ENCODE data around the gene ULK4. TPM values are rescaled to one million over a fixed set of nuclear protein-coding genes. Genes with fewer than 3 reads are reported as not detected.

The ULK4 gene
- total RNA-seq, 4 donors from 2014 or later, result 15.8 to 20.6 (median 16.3) TPM

- DNase-seq (ENCODE audit: low spot score) (no peak), ATAC-seq (ENCODE audit: low FRiP score) (no peak)
- TF ChIP-seq, protein P1, sequence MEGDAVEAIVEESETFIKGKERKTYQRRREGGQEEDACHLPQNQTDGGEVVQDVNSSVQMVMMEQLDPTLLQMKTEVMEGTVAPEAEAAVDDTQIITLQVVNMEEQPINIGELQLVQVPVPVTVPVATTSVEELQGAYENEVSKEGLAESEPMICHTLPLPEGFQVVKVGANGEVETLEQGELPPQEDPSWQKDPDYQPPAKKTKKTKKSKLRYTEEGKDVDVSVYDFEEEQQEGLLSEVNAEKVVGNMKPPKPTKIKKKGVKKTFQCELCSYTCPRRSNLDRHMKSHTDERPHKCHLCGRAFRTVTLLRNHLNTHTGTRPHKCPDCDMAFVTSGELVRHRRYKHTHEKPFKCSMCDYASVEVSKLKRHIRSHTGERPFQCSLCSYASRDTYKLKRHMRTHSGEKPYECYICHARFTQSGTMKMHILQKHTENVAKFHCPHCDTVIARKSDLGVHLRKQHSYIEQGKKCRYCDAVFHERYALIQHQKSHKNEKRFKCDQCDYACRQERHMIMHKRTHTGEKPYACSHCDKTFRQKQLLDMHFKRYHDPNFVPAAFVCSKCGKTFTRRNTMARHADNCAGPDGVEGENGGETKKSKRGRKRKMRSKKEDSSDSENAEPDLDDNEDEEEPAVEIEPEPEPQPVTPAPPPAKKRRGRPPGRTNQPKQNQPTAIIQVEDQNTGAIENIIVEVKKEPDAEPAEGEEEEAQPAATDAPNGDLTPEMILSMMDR (IDR thresholded peaks at IDR 0.05), result no peak
Observed at GRCh38 chr3:41612853-41613252, 349.1 kb downstream of the ULK4 start.

- TF ChIP-seq, protein P1 (IDR thresholded peaks at IDR 0.05), result no peak
- no peak for DNase-seq (ENCODE audit: low spot score)
- no peak for ATAC-seq (ENCODE audit: low FRiP score)
Observed at GRCh38 chr3:41611008-41611407, 350.9 kb downstream of the ULK4 start.

- DNase-seq (ENCODE audit: low spot score) (no peak), ATAC-seq (ENCODE audit: low FRiP score) (no peak)
- TF ChIP-seq, protein P1 (IDR thresholded peaks at IDR 0.05), result no peak
Observed at GRCh38 chr3:41608347-41608746, 353.6 kb downstream of the ULK4 start.

DNA sequence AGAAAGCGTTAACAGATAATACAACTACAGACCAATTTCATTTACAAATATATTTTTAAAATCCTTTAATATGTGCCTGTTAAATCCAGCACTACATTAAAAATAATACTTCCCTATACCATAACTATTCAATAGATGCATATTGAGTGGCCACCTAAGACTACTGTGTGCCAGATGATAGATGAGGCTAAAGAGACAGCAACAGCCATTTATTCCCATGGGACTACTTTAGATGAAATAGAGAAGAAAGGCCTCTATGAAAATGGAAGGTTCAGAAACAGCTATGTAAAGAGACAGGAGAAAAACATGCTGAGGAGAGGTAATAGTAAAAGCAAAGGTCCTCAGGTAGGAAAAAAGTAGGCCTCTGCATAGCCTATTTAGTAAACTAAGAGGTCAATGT, 358.1 kb downstream of the ULK4 start:
- ATAC-seq (ENCODE audit: low FRiP score), result no peak
- TF ChIP-seq, protein P1 (IDR thresholded peaks at IDR 0.05), result no peak
- no peak for DNase-seq (ENCODE audit: low spot score)

DNA sequence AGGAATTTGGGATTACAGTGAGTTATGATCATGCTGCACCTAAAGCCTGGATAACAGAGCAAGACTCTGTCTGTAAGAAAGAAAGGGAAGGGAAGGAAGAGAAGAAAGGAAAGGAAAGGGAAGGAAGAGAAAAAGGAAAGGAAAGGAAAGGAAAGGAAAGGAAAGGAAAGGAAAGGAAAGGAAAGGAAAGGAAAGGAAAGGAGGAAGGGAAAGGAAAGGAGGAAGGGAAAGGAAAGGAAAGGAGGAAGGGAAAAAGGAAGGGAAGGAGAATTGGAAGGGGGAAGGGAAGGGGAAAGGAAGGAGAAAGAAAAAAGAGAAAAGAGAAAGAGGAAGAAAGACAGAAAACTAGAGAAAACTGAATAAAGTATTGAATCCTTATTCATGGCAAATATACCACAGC, 359.8 kb downstream of the ULK4 start:
- ATAC-seq (ENCODE audit: low FRiP score) (no peak), DNase-seq (ENCODE audit: low spot score) (no peak)
- TF ChIP-seq, protein P1 (IDR thresholded peaks at IDR 0.05), result no peak

GRCh38 chr3:41601404-41601987, 360.4 kb downstream of the ULK4 start:
- ATAC-seq (ENCODE audit: low FRiP score), result no peak
- DNase-seq (ENCODE audit: low spot score), result no peak
- TF ChIP-seq, protein P1 (IDR thresholded peaks at IDR 0.05), result no peak

- TF ChIP-seq, protein P1 (IDR thresholded peaks at IDR 0.05), result no peak
- DNase-seq (ENCODE audit: low spot score) (no peak), ATAC-seq (ENCODE audit: low FRiP score) (no peak)
Observed at GRCh38 chr3:41600616-41601015, 361.3 kb downstream of the ULK4 start.

Data from omental fat pad (tissue), 4 donors.